OCI-M2 (cell line): ENCODE data around the gene CST4.
"Not testable (repeated sequence)": the region's sequence is repeated elsewhere in the genome, so short reads cannot be mapped to it uniquely, and the experiment has no call there.

Experiments
- DNase-seq: peaks from one replicate; lab custom pipeline; 2025; ENCODE audit not compliant: unreplicated experiment; lab: John Stamatoyannopoulos, UW

CST4 gene

GRCh38 chr20:23662276-23662870 lies 26.5 kb downstream of the CST4 start:
- no peak for DNase-seq

- no peak for DNase-seq
Measured at GRCh38 chr20:23661002-23661429, 27.8 kb downstream of the CST4 start.

- no peak for DNase-seq
Measured at GRCh38 chr20:23659989-23660837, 28.6 kb downstream of the CST4 start.

- DNase-seq, result not testable (repeated sequence)
Measured at GRCh38 chr20:23659610-23659988, 29.2 kb downstream of the CST4 start.

GRCh38 chr20:23658989-23659609 lies 29.7 kb downstream of the CST4 start:
- no peak for DNase-seq

- no peak for DNase-seq
Measured at GRCh38 chr20:23658336-23658735, 30.5 kb downstream of the CST4 start.

- no peak for DNase-seq
Measured at GRCh38 chr20:23657202-23657601, 31.6 kb downstream of the CST4 start.

GRCh38 chr20:23656372-23656771 lies 32.5 kb downstream of the CST4 start:
- no peak for DNase-seq

- DNase-seq, result no peak
Measured at GRCh38 chr20:23655491-23656211, 33.2 kb downstream of the CST4 start.

GRCh38 chr20:23654717-23655116 lies 34.1 kb downstream of the CST4 start:
- no peak for DNase-seq

GRCh38 chr20:23654000-23654399 lies 34.8 kb downstream of the CST4 start:
- DNase-seq, result no peak

GRCh38 chr20:23653400-23653938 lies 35.4 kb downstream of the CST4 start:
- DNase-seq, result no peak

- no peak for DNase-seq
Measured at GRCh38 chr20:23652926-23653325, 35.9 kb downstream of the CST4 start.

- DNase-seq, result no peak
Measured at GRCh38 chr20:23652371-23652770, 36.5 kb downstream of the CST4 start.

- DNase-seq, result no peak
Measured at GRCh38 chr20:23651117-23651516, 37.7 kb downstream of the CST4 start.

GRCh38 chr20:23649830-23650417 lies 38.9 kb downstream of the CST4 start:
- no peak for DNase-seq

GRCh38 chr20:23649242-23649641 lies 39.6 kb downstream of the CST4 start:
- no peak for DNase-seq

- DNase-seq, result no peak
Measured at GRCh38 chr20:23647346-23647745, 41.5 kb downstream of the CST4 start.

- no peak for DNase-seq
Measured at GRCh38 chr20:23646106-23646873, 42.5 kb downstream of the CST4 start.

GRCh38 chr20:23645575-23645974 lies 43.3 kb downstream of the CST4 start:
- DNase-seq, result no peak
